A549 (cell line): ENCODE data around the gene TIGD3. TPM values are rescaled to one million over a fixed set of nuclear protein-coding genes. Genes with fewer than 3 reads are reported as not detected.
A peak's percentile ranks its signal among the peaks of the same experiment; 100 is the strongest.

Experiments used
- ATAC-seq, 2 experiments: fragments of 200-7000 bp in 1 of 2; fragments of >200 bp in 1 of 2; cut with Nextera tagmentation in 1 of 2; cut with Tn5 transposase in 1 of 2; 3 replicates each; pipeline versions ENCODE4 v1.8.0 to v1.9.1; 2018 to 2020; ENCODE audit warnings: mild to moderate bottlenecking in 1 of 2, moderate library complexity in 1 of 2
- CTCF ChIA-PET: fragments of 300-600 bp; sonication (Branson Sonifier 250); formaldehyde crosslinking; extraction: SDS; loops from one replicate; lab custom pipeline; 2021; ENCODE audit warnings: antibody characterized with exemption, inconsistent platforms; lab: Yijun Ruan, JAX
- POLR2A ChIA-PET: fragments of 350-600 bp; formaldehyde crosslinking; extraction: SDS; loops from one replicate; lab custom pipeline; 2021; ENCODE audit warnings: antibody characterized with exemption, inconsistent platforms; lab: Yijun Ruan, JAX
- DNase-seq, 2 experiments: peaks; one replicate each; pipeline versions ENCODE4 v3.0.0 to v3.0.0-alpha.2; 2011 to 2016; ENCODE audit warnings: low read depth in 1 of 2, low spot score in 1 of 2
- FAIRE-seq: peaks from 2 replicates; lab custom pipeline; 2011; peaks lifted over from hg19 to GRCh38; lab: Jason Lieb, UNC
- H3K27ac ChIP-seq, 2 experiments: fragments of >200 bp; sonication (Bioruptor Twin); formaldehyde crosslinking; 3 replicates each; pipeline ENCODE4 v1.5.1; 2016 to 2017
- H3K4me1 ChIP-seq: fragments of >200 bp; sonication (Bioruptor Twin); formaldehyde crosslinking; 3 replicates; pipeline ENCODE4 v1.6.1; 2016
- H3K4me2 ChIP-seq: fragments of >200 bp; sonication (Bioruptor Twin); formaldehyde crosslinking; 3 replicates; pipeline ENCODE4 v1.6.1; 2016
- H3K4me3 ChIP-seq: fragments of >200 bp; sonication (Bioruptor Twin); formaldehyde crosslinking; 3 replicates; pipeline ENCODE4 v1.5.1; 2016
- H3K9me3 ChIP-seq: fragments of >200 bp; sonication (Bioruptor Twin); formaldehyde crosslinking; 3 replicates; pipeline ENCODE4 v1.6.1; 2016
- CEBPB ChIP-seq, 2 experiments: fragments of >200 bp in 1 of 2; sonication (Bioruptor Twin) in 1 of 2; formaldehyde crosslinking in 1 of 2; IDR thresholded peaks; 2 replicates each; pipeline ENCODE4 v1.6.1; 2012 to 2016
- CTCF ChIP-seq: fragments of >200 bp; sonication (Bioruptor Twin); formaldehyde crosslinking; IDR thresholded peaks from 3 replicates; pipeline ENCODE4 v1.5.1; 2016
- EHF ChIP-seq: fragments of 250-450 bp; sonication (Bioruptor Pico); IDR thresholded peaks from 2 replicates; pipeline ENCODE4 v1.5.0; 2020; ENCODE audit warnings: mild to moderate bottlenecking
- ELK1 ChIP-seq: fragments of 150-350 bp; IDR thresholded peaks from 2 replicates; pipeline ENCODE4 v1.6.1; 2014; ENCODE audit warnings: low read depth, mild to moderate bottlenecking, low read length
- EP300 ChIP-seq, 2 experiments: fragments of >200 bp; sonication (Bioruptor Twin); formaldehyde crosslinking; IDR thresholded peaks; 2 replicates in 1 of 2; 3 replicates in 1 of 2; pipeline ENCODE4 v1.6.1; 2016 to 2017
- HES2 ChIP-seq: fragments of >200 bp; sonication (Bioruptor Twin); formaldehyde crosslinking; IDR thresholded peaks from 2 replicates; pipeline ENCODE4 v1.6.1; 2016
- HOXB5 ChIP-seq: fragments of 250-450 bp; sonication (Bioruptor Pico); IDR thresholded peaks from 2 replicates; pipeline ENCODE4 v1.5.0; 2020; ENCODE audit warnings: mild to moderate bottlenecking, moderate library complexity
- JUNB ChIP-seq: fragments of >200 bp; sonication (Bioruptor Twin); formaldehyde crosslinking; IDR thresholded peaks from 2 replicates; pipeline ENCODE4 v1.6.1; 2016
- KDM5A ChIP-seq: fragments of 200-600 bp; sonication (generic); IDR thresholded peaks from 2 replicates; pipeline ENCODE4 v1.6.1; 2016; ENCODE audit warnings: antibody characterized with exemption, mild to moderate bottlenecking
- MAFK ChIP-seq: fragments of 450-650 bp; IDR thresholded peaks from 2 replicates; pipeline ENCODE4 v1.6.1; 2014; ENCODE audit not compliant: partially characterized antibody
- NPAS2 ChIP-seq: fragments of 250-450 bp; sonication (Bioruptor Pico); IDR thresholded peaks from 2 replicates; pipeline ENCODE4 v1.8.0; 2022; ENCODE audit warnings: mild to moderate bottlenecking, moderate library complexity, borderline replicate concordance
- POLR2AphosphoS2 ChIP-seq: conservative IDR thresholded peaks from 2 replicates; pipeline ENCODE4 v1.6.1; 2012; ENCODE audit warnings: low read length, improper control_type of control experiment, inconsistent platforms
- RAD21 ChIP-seq, 2 experiments: fragments of >200 bp in 1 of 2; sonication (Bioruptor Twin) in 1 of 2; formaldehyde crosslinking in 1 of 2; IDR thresholded peaks in 1 of 2; conservative IDR thresholded peaks in 1 of 2; 2 replicates in 1 of 2; 3 replicates in 1 of 2; pipeline ENCODE4 v1.6.1; 2012 to 2018; ENCODE audit warnings: inconsistent platforms in 1 of 2
- RCOR1 ChIP-seq: fragments of 150-350 bp; IDR thresholded peaks from 2 replicates; pipeline ENCODE4 v1.6.1; 2014; ENCODE audit warnings: antibody characterized with exemption, low read length, low read depth
- RFX5 ChIP-seq: fragments of 450-650 bp; IDR thresholded peaks from 2 replicates; pipeline ENCODE4 v1.7.1; 2014; ENCODE audit warnings: antibody characterized with exemption, mild to moderate bottlenecking, moderate library complexity
- RNF2 ChIP-seq: fragments of 200-600 bp; sonication (generic); IDR thresholded peaks from 2 replicates; pipeline ENCODE4 v1.6.1; 2016; ENCODE audit warnings: low read depth, mild to moderate bottlenecking, antibody characterized with exemption, moderate library complexity, borderline replicate concordance
- ZC3H11A ChIP-seq: fragments of 450-650 bp; IDR thresholded peaks from 2 replicates; pipeline ENCODE4 v1.6.1; 2014; ENCODE audit warnings: antibody characterized with exemption, mild to moderate bottlenecking
- ZNF302 ChIP-seq: fragments of 250-450 bp; sonication (Bioruptor Pico); IDR thresholded peaks from 2 replicates; pipeline ENCODE4 v1.9.0; 2021; ENCODE audit warnings: inconsistent platforms, mild to moderate bottlenecking, moderate library complexity
- ZSCAN20 ChIP-seq: fragments of 250-450 bp; sonication (Bioruptor Pico); IDR thresholded peaks from 2 replicates; pipeline ENCODE4 v1.8.0; 2022; ENCODE audit warnings: mild to moderate bottlenecking, moderate library complexity
- WGBS: methylation state at CpG from one replicate; pipeline ENCODE4 v1.1.6; 2017; ENCODE audit errors: missing lambda C conversion rate; 5-methylcytosine and 5-hydroxymethylcytosine counted together
- polyA plus RNA-seq, 4 experiments: library from polyadenylated mRNA; depleted of rRNA in 3 of 4; stranded (reverse); fragments of >200 nt; fragmentation: RNase III in 1 of 4; extraction: RNeasy Plus Mini Kit Qiagen cat#74134 plus additional on column Dnase treatment in 1 of 4; gene quantifications; 2 replicates in 3 of 4; 3 replicates in 1 of 4; pipeline ENCODE4 v1.2.3, GENCODE V29; 2011 to 2017

TIGD3 gene
- polyA plus RNA-seq, 2 of the 4 experiments (the other 2 are of a cell fraction), result 0.37 to 0.66 TPM

GRCh38 chr11:65316227-65317024 is 38.1 kb upstream of the TIGD3 start:
- 62% methylated on average over 20 of the region's 20 CpGs for WGBS
- DNase-seq, result peak in 1 of 2 experiments; percentile 29
- FAIRE-seq, result no peak

GRCh38 chr11:65317025-65317786 is 37.3 kb upstream of the TIGD3 start:
- POLR2A ChIA-PET, result interaction anchor here (1.9 to 3.8 kb wide), 3 partner anchors 13 to 42 kb away, joined by 8 to 62 read pairs (median 14); partner anchors contain the start of gene DPF2
- DNase-seq (peak in 1 of 2 experiments; percentile 67), ATAC-seq (no peak), FAIRE-seq (no peak)
- no peaks in the 10 kb centered on the region for H3K9me3 ChIP-seq
- 48% methylated on average over 11 of the region's 13 CpGs for WGBS
- H3K4me1 ChIP-seq, result peaks cover 34% of the 10 kb centered on the region
- H3K4me2 ChIP-seq, result peak overlapping the region; percentile 97
- peak overlapping the region; percentile 56 to 91 for H3K27ac ChIP-seq
- peak overlapping the region; percentile 99; the same call in 2 of the 3 replicates for H3K4me3 ChIP-seq
- CTCF ChIA-PET, result interaction anchor here (1.0 to 78.3 kb wide), 8 partner anchors 2 to 194 kb away, joined by 3 to 3090 read pairs (median 6); partner anchors contain the start of genes CDC42EP2, DPF2, POLA2 and TIGD3
- TF ChIP-seq EHF (CRISPR knock-in tag) (no peak), MAFK (peak; percentile 63)

More at GRCh38 chr11:65316227-65317024, 38.1 kb upstream of the TIGD3 start:
- peak overlapping the region; percentile 91 for H3K27ac ChIP-seq
- POLR2A ChIA-PET, result interaction anchor here (0.8 to 3.8 kb wide), 7 partner anchors 13 to 199 kb away, joined by 3 to 62 read pairs (median 11); partner anchors contain the start of genes DPF2, POLA2 and ZNHIT2
- H3K4me1 ChIP-seq, result peaks cover 38% of the 10 kb centered on the region
- peak overlapping the region; percentile 97 for H3K4me2 ChIP-seq
- no peak for TF ChIP-seq KDM5A
- CTCF ChIA-PET, result interaction anchor here (0.7 to 78.3 kb wide), 20 partner anchors 1 to 283 kb away, joined by 3 to 3090 read pairs (median 4); partner anchors contain the start of genes CAPN1, CDC42EP2, DPF2 and POLA2
- H3K9me3 ChIP-seq, result no peaks in the 10 kb centered on the region
- ATAC-seq, result 0 out of 6 replicates have a peak, but pooled peaks of 1 of the 2 experiments have one; percentile 1
- H3K4me3 ChIP-seq, result peak overlapping the region; percentile 99

- ATAC-seq (no peak), DNase-seq (no peak), FAIRE-seq (no peak)
- Histone ChIP-seq H3K9me3 (no peaks in the 10 kb centered on the region), H3K4me1 (peaks cover 24% of the 10 kb centered on the region), H3K27ac (no peak overlapping the region), H3K4me3 (no peak overlapping the region), H3K4me2 (no peak overlapping the region)
- TF ChIP-seq POLR2AphosphoS2 (no peak), RNF2 (no peak), RFX5 (no peak), HES2 (no peak), EP300 (IDR thresholded peaks at IDR 0.05) (no peak), RAD21 (conservative IDR thresholded peaks at IDR 0.05 in 1 of 2, IDR thresholded peaks at IDR 0.05 in 1 of 2) (no peak), ELK1 (no peak), ZSCAN20 (CRISPR knock-in tag) (no peak), RCOR1 (no peak), ZNF302 (no peak), ZC3H11A (no peak), JUNB (no peak), CTCF (no peak), CEBPB (IDR thresholded peaks at IDR 0.05) (no peak), NPAS2 (CRISPR knock-in tag) (no peak), HOXB5 (CRISPR knock-in tag) (no peak)
- ChIA-PET CTCF (interaction anchor here (0.6 to 78.3 kb wide), 5 partner anchors 10 to 197 kb away, joined by 3 to 3090 read pairs (median 7); partner anchors contain the start of genes CDC42EP2, DPF2 and POLA2), POLR2A (no interaction called here)
- 91% methylated on average over 22 of the region's 22 CpGs for WGBS
These were observed 34.0 kb upstream of the TIGD3 start for GRCh38 chr11:65320386-65321075.
